Kidney epithelial cell (primary cell): ENCODE results near the gene CLIC2. TPM values are rescaled to one million over a fixed set of nuclear protein-coding genes. Genes with fewer than 3 reads are reported as not detected.

ENCODE experiments used
- DNase-seq: peaks from one replicate; pipeline ENCODE4 v3.0.0-alpha.2; 2010; ENCODE audit warnings: low read depth
- H3K27me3 ChIP-seq: 2 replicates; pipeline ENCODE4 v1.6.0; 2011; ENCODE audit warnings: low read length; ENCODE audit not compliant: control insufficient read depth, insufficient read depth
- H3K36me3 ChIP-seq: 2 replicates; pipeline ENCODE4 v1.5.1; 2011; ENCODE audit warnings: low read length; ENCODE audit not compliant: control insufficient read depth, insufficient read depth
- H3K4me3 ChIP-seq: 2 replicates; pipeline ENCODE4 v1.5.1; 2011; ENCODE audit warnings: low read depth, mild to moderate bottlenecking, control low read depth, low read length
- total RNA-seq: library from RNA; depleted of rRNA; stranded (reverse); fragments of >200 nt; gene quantifications from 2 replicates; pipeline ENCODE4 v1.2.3, GENCODE V29; 2015
- TF ChIP-seq, protein P1 (sequence below): IDR thresholded peaks from 2 replicates; pipeline ENCODE4 v1.5.1; 2011; ENCODE audit warnings: mild to moderate bottlenecking, moderate library complexity, low read length, control low read depth, inconsistent platforms; ENCODE audit not compliant: insufficient read depth, poor library complexity, severe bottlenecking

Gene CLIC2
- total RNA-seq, 1 donor from 2014 or later = not detected

DNA sequence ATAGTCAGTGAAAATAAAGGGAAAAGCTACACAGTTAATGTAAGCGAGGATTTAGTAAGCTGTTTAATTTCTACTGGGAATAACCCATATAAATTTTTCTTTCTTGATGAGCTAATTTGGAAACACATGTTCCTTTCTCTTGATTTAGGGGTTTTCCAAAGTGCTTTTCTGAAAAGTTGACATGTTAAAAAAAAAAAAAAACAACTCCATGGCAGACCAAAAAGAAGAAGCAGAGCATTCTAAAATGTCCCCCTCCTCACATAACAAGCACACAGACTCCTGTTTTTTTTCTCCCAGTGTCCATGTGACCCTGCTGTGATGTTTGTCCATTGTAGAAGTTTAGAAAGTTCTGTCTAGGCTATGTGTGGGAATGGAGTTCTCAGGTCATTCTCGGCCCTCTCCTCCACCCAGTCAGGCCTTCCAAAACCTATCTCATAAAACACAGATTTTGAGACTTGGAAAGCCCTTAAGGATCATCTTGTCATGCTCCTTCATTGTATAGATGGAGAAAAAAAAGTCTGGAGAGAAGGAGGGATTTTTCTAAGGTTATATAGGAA lies 792 bp downstream of the CLIC2 start:
- DNase-seq = no peak
- H3K27me3 ChIP-seq = no peaks in the 10 kb centered on the region
- H3K36me3 ChIP-seq = no peaks in the 10 kb centered on the region
- TF ChIP-seq, protein P1, sequence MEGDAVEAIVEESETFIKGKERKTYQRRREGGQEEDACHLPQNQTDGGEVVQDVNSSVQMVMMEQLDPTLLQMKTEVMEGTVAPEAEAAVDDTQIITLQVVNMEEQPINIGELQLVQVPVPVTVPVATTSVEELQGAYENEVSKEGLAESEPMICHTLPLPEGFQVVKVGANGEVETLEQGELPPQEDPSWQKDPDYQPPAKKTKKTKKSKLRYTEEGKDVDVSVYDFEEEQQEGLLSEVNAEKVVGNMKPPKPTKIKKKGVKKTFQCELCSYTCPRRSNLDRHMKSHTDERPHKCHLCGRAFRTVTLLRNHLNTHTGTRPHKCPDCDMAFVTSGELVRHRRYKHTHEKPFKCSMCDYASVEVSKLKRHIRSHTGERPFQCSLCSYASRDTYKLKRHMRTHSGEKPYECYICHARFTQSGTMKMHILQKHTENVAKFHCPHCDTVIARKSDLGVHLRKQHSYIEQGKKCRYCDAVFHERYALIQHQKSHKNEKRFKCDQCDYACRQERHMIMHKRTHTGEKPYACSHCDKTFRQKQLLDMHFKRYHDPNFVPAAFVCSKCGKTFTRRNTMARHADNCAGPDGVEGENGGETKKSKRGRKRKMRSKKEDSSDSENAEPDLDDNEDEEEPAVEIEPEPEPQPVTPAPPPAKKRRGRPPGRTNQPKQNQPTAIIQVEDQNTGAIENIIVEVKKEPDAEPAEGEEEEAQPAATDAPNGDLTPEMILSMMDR = no peak
- H3K4me3 ChIP-seq = no peak overlapping the region

DNA sequence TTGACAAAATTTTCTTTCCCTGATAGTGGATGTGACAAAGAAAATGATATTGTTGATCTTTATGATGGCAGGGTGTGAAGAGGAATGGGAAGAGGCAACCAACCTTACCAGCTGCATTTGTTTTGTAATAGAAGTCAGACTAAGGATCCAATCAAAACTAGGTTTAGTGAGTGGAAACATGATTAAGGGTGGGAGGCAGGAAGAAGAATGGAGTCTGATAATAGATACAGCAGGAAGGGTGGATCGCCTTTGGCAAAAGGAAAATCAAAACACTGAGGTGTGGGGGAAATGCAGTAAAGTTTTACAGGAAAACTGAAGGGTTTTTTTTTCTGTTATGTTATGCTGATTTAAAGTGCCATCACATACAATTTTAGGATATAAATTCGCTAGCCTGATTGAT lies 3.4 kb downstream of the CLIC2 start:
- H3K27me3 ChIP-seq = no peaks in the 10 kb centered on the region
- H3K4me3 ChIP-seq = no peak overlapping the region
- H3K36me3 ChIP-seq = no peaks in the 10 kb centered on the region
- TF ChIP-seq, protein P1 = no peak
- DNase-seq = no peak

DNA sequence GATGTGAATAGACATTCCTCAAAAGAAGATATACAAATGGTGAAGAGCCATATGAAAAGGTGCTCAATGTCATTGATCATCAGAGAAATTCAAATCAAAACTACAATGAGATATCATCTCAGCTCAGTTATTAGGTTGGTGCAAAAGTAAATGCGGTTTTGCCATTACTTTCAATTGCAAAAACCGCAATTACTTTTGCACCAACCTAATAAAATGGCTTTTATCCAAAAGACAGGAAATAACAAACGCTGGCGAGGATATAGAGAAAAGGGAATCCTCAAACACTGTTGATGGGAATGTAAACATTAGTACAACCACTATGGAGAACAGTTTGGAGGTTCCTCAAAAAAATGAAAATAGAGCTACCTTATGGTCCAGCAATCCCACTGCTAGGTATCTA lies 5.1 kb downstream of the CLIC2 start:
- no peaks in the 10 kb centered on the region for H3K27me3 ChIP-seq
- no peak overlapping the region for H3K4me3 ChIP-seq
- no peaks in the 10 kb centered on the region for H3K36me3 ChIP-seq
- no peak for DNase-seq
- TF ChIP-seq, protein P1 = no peak

DNA sequence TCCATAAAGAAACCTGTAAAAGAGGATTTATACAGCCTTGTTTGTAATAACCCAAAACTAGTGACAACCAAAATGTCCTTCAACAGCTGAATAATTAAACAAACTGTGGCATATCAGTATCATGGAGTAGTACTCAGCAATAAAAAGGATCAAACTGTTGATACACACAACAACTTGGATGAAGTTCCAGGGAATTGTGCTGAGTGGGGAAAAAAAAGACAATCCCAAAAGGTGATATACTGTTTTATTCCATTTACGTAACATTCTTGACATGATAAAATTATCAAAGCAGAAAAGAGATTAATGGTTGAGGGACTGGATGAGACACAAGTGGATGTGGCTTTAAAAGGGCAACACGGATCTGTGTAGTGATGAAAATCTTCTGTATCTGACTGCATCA lies 7.8 kb downstream of the CLIC2 start:
- TF ChIP-seq, protein P1 = no peak
- H3K27me3 ChIP-seq = no peaks in the 10 kb centered on the region
- no peak overlapping the region for H3K4me3 ChIP-seq
- no peak for DNase-seq
- H3K36me3 ChIP-seq = no peaks in the 10 kb centered on the region

DNA sequence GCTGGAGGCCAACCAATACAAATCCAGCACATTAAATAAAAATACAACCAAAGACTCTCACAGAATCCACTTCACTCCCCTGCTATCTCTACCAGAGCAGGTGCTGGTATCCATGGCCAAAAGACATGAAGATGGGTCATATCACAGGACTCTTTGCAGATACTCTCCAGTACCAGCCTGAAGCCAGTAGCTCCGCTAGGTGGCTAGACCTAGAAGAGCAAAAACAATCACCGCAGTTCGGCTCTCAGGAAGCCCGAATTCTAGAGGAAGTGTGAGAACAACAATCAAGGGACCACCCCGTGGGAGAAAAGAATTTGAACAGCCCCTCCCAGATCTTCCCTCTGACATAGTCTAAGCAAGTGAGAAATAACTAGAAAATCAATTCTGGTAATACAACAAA lies 20.2 kb downstream of the CLIC2 start:
- Histone ChIP-seq H3K36me3 (no peaks in the 10 kb centered on the region), H3K4me3 (no peak overlapping the region), H3K27me3 (no peaks in the 10 kb centered on the region)
- DNase-seq = no peak
- TF ChIP-seq, protein P1 = no peak

DNA sequence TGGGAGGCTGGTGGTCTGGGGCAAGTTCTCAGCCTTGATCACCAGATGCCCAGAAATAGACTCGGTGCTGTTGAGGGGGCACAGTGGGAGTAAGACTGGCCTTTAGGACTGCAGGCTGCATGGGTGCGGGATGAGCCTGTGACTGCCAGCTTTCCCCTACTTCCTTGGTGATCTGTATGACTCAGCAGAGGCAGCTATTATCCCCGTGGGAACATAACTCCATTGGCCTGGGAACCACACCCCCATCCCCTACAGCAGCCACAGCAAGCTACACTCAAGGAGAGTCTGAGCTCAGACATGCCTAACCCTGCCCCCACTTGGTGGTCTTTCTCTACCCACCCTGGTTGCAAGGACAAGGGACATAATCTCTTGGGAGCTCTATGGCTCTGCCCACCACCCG lies 20.6 kb downstream of the CLIC2 start:
- Histone ChIP-seq H3K27me3 (no peaks in the 10 kb centered on the region), H3K36me3 (no peaks in the 10 kb centered on the region), H3K4me3 (no peak overlapping the region)
- TF ChIP-seq, protein P1 = no peak
- DNase-seq = no peak
